GM19395 (cell line): Measurements from ENCODE around the gene NDC1.

Experiments used
- ATAC-seq: cut with Tn5 transposase; IDR thresholded peaks from one replicate; pipeline ENCODE4 v1.9.1; 2021; ENCODE audit warnings: mild to moderate bottlenecking, moderate library complexity; ENCODE audit not compliant: unreplicated experiment

NDC1 gene

GRCh38 chr1:53733447-53733931 is 104.6 kb downstream of the NDC1 start:
- no peak for ATAC-seq

GRCh38 chr1:53732912-53733317 is 105.2 kb downstream of the NDC1 start:
- ATAC-seq, result no peak

GRCh38 chr1:53732409-53732808 is 105.7 kb downstream of the NDC1 start:
- no peak for ATAC-seq

DNA sequence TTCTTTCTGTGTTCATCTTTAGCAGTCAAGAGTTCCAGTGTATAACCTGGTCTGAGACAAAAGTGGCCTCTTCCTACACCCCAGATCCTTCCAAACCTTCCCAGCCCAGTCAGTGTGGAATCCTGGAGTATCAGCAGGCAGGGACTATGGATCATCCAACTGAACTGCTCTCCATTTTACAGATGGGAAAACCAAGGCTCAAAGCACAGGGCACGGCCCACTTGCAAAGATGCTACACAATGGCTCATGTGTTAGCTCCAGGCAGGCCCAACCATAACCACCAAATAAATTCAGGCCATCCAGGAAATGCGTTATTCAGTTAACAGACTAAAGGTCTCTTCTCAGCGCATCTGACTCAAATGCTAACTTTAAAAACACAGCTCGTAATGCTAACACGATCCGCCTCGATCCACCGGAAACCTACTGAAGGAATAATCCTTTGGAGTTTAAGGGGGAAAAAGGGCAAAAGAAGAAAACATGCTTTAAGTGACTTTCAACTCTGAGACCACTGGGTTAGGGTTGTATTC is 106.3 kb downstream of the NDC1 start:
- no peak for ATAC-seq

GRCh38 chr1:53731043-53731600 is 107.0 kb downstream of the NDC1 start:
- ATAC-seq, result no peak

- ATAC-seq, result no peak
Measured at GRCh38 chr1:53730224-53730865, 107.8 kb downstream of the NDC1 start.

- no peak for ATAC-seq
Measured at GRCh38 chr1:53729456-53730223, 108.5 kb downstream of the NDC1 start.

DNA sequence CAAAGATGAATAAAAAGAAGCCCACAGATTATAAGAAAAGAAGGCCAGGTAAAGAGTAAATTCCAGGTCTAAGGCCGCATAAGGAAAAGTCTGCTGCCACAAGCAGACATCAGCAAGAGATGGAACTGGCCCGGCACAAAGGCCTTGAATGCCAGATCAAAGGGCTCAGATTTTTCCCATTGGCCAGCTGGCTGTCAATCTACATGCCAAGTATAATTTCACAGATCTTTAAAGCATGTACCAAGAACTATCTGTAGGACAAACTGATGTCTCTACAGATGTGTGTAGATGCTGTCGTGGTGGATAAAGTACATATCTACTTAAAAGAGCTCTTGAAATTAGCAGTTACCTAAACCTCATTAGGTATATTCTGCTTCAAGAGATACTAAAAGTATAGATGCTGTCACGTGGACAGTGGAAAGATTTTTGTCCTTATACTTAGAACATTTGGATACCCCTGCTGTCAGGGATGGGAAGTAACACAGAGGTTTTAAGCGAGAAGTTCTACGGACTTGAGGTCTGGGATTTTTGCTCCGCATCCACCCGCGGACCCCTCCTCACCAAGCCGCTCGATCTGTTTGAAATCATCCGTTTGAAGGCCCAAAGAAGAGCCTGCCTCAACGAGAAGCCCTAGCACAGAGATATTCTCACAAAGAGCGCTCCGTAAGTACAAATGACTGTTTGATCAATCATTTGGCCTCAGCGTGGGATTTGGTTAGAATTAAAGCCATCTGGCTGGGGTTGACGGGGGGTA is 109.2 kb downstream of the NDC1 start:
- ATAC-seq, result no peak

DNA sequence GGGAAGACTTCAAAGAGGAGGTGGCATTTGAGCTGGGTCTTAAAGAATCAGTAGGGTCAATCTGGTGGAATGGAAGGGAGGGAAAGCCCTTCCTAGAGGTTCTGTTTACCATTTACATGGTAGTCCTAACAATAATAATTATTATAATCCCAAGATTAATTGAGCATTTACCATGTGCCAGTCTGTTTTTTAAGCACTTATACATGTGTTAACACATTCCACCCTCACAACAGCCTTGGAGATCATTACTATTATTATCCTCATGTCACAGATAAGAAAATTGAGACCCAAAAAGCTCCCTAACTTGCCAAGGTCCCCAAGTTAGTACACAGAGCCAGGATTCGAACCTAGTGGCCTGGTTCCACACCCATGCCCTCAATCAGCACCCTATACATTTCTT is 109.9 kb downstream of the NDC1 start:
- ATAC-seq, result no peak

DNA sequence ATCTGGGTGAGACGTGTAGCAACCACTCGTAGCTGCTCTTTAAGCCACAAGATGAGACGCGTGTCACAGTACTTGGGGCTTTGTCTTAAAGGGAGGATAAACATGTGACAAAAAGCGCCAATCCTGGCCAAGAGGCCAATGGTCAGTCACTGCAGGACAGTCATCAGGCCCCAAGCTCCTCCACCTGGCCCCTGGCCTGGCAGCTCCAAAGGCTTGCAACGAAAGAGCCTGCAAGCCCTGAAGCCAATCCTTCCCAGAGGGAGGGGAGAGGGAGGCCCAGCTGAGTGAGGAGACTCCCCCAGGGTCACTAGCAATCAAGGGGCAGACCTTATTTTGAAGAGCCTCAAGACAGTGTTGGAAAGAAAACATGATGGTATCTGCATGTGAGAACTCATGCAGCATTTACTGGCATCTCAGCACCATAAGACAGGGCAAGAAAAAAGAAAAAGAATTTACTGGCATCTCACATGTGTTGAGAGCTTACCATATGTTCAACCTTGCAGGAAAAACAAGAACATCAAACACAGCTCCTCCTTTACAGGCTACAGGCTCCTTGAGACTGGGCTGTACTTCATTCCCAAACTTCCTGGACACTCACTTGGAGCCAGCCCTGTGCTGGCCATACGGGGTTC is 110.5 kb downstream of the NDC1 start:
- ATAC-seq, result no peak

- no peak for ATAC-seq
Measured at GRCh38 chr1:53726009-53726600, 112.0 kb downstream of the NDC1 start.

DNA sequence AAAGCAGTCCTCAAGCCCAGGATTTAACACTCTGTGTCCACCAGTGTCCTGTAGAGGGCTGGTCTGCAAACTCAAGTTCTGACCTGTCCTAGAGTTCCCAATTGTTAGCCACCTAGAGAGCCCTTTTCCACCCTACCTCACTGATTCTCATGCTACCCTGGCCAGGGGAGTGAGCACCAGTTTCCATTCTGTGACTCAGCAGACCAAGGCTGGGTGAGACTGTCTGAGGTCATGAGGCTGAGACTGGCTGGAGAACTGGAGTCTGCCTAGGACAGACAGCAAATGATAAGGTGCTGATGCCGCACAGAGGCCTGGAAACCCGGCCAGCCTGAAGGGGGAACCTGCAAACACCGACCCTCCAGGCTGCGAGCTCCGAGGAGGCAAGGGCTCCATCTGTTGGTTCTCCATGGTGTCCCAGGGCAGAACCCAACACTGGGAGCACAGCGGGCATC is 112.8 kb downstream of the NDC1 start:
- no peak for ATAC-seq

- no peak for ATAC-seq
Measured at GRCh38 chr1:53722025-53722424, 116.1 kb downstream of the NDC1 start.

GRCh38 chr1:53721088-53721487 is 117.0 kb downstream of the NDC1 start:
- no peak for ATAC-seq

- no peak for ATAC-seq
Measured at GRCh38 chr1:53719469-53719868, 118.6 kb downstream of the NDC1 start.

DNA sequence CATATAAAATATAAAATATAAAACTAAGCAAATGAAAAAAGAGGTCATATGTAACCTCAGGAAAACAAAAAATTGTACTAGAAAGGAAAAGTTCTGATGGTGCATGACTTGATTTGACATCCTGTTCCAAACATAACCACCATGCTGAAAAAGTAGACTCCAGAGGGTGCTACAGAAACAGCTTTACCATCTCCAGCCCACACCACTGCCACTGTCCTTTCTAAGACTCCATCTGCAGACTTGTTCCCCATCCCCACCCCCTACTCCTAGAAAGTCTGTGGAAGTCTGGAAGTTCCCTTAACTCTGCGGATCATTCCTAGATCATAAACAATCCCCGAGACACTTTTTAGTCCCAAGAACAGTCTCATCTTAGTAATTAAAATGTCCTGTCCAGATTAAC is 119.7 kb downstream of the NDC1 start:
- ATAC-seq, result no peak

DNA sequence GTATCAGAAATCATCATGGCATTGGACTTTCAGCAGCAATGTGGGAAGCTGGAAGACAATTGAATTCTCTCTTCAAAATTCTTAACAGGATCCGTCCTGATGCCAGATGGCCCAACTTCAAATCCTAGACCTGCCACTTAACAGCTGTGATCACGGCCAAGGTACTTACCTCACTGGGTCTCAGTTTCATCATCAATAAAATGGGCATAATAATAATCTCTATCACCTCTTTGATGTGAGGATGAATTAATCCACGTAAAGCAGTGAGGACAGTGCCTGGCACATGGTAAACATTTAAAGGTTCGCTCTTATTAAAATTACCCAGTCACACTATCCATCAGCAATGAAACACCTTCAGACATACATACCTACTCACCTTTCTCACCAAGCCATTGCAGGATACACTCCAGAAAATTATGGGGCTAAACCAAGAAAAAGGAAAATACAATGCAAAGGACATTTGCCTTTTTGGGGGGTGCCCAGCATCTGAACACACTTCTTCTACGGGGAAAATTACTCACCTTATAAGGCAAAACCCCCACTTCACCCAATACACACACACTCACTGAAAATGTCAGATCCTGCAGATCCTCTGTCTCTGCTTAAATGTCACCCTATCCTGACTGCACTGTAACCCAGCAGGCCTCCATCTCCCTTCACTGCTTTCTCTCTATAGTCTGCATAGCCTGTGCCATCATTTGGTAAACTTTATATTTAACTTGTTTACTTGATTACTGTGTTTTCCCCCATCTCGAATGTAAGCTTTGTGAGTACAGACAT is 120.9 kb downstream of the NDC1 start:
- ATAC-seq, result no peak

DNA sequence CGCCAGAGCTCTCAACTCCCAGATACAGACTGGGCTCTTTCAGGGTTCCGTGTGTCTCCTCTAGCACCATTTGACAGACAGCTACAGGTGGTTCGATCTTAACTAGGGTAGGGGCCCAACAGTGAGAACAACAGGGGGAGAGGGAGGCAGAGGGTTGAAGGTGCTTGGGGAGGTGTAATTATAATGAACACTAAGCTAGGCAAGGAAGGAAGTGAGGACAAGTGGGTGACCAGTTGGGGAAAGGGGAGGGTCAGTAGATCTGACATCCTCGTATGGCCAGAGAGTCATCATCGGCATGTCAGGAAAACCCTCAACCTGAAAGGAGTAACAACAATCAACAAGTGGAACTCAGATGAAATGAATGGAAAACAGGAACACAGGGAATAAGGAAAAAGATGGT is 121.9 kb downstream of the NDC1 start:
- no peak for ATAC-seq

- ATAC-seq, result no peak
Measured at GRCh38 chr1:53715478-53715877, 122.6 kb downstream of the NDC1 start.
